NK-92 treated with Interleukin-12 subunit alpha and Interleukin-12 subunit beta, amount 100 ng/mL, for 24 hours (cell line): ENCODE data around the gene LPCAT3.
A peak's percentile ranks its signal among the peaks of the same experiment; 100 is the strongest.
"Not testable (repeated sequence)": the region's sequence is repeated elsewhere in the genome, so short reads cannot be mapped to it uniquely, and the experiment has no call there.

Source experiments
- DNase-seq: peaks from one replicate; lab custom pipeline; 2025; lab: John Stamatoyannopoulos, UW

LPCAT3 gene, protein sequence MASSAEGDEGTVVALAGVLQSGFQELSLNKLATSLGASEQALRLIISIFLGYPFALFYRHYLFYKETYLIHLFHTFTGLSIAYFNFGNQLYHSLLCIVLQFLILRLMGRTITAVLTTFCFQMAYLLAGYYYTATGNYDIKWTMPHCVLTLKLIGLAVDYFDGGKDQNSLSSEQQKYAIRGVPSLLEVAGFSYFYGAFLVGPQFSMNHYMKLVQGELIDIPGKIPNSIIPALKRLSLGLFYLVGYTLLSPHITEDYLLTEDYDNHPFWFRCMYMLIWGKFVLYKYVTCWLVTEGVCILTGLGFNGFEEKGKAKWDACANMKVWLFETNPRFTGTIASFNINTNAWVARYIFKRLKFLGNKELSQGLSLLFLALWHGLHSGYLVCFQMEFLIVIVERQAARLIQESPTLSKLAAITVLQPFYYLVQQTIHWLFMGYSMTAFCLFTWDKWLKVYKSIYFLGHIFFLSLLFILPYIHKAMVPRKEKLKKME

DNA sequence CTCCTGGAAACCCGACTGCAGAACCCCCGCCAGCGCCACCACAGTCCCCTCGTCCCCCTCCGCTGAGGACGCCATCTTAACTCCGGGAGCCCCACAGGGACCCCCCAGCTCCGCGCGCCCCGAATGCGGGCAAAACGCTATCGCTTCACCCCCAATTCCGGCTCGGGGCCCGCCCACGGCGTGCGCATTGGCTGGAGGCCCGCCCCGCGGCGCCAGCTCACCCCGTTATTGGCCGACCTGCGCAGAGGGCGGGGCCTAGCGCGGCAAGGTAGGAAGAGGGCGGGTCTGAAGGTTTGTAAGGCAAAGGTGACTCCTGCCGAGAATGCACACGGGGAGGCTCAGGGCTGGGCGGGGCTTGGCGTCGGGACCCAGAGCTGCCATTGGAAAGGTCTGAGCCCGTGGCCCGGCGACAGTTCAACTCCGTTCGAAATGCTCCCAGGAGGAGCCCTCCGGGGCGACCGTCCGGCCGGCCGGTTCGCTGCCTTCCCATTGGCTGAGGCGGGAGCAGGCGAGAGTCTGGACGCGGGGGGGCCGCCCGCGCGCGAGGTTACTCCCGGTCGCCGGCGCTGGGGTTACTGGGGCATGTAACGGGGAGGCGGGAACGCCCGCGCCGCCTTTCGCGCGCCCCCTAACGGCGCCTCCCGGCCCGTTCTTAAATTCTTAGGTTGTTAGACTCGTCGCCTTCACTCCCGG lies at the start of gene LPCAT3:
Gene LPCAT3 (minus strand): TSS at position 127 of the 693 bp plus-strand sequence. CDS start 52 bp downstream, at position 75.
- peak; percentile 85 for DNase-seq

- no peak for DNase-seq
Measured at GRCh38 chr12:7067096-7067495, 48.8 kb upstream of the LPCAT3 start.

- no peak for DNase-seq
Measured at GRCh38 chr12:7066596-7066995, 48.3 kb upstream of the LPCAT3 start.

DNA sequence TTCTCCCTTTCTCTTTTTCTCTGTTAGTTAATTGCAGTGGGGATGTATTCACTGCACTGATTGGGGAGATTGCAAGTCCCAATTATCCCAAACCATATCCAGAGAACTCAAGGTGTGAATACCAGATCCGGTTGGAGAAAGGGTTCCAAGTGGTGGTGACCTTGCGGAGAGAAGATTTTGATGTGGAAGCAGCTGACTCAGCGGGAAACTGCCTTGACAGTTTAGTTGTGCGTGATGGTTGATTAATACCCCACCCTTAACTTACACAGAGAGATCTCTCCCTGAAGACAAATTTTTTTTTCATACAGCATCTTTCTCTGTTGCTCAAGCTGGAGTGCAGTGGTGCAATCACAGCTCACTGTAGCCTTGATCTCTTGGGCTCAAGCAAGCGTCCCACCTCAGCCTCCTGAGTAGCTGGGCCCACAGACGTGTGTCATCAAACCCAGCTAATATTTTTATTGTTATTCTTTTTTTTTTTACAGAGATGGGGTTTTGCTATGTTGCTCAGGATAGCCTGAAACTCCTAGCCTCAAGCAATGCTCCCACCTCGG lies 46.9 kb upstream of the LPCAT3 start:
- no peak for DNase-seq

DNA sequence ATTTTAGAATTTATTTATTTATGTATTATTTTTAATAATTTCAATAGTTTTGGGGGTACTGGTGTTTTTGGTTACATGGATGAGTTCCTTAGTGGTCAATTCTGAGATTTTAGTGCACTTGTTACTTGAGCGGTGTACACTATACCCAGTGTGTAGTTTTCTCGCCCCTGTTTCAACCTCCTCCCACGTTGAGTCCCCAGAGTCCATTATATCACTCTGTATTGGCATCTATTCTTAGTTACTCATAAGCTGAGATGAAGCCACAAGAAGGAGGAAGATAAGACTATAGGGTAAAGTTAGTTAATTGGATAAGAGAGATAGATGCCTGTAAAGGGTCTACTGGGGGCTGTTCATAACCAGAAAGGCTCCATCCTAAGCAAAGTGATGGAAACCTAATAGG lies 46.2 kb upstream of the LPCAT3 start:
- no peak for DNase-seq

DNA sequence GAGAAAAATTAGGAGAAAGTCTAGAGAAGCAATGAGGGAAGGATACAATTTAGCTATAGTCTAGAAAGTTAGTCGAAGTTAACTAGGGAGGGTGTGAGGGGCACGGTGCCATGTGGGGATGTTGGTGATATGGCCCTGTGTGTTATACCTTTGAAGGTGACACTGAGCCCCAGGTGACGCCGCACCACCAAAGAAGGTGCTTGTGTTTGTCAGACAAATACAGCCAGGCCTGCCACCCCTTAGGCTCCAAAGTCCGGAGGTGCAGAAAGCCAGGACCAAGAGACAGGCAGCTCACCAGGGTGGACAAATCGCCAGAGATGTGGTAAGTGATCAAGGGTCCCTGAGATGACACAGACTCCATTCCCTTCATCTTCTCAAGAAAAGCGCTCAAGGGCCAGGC lies 43.3 kb upstream of the LPCAT3 start:
- no peak for DNase-seq

- no peak for DNase-seq
Measured at GRCh38 chr12:7061138-7061537, 42.9 kb upstream of the LPCAT3 start.

DNA sequence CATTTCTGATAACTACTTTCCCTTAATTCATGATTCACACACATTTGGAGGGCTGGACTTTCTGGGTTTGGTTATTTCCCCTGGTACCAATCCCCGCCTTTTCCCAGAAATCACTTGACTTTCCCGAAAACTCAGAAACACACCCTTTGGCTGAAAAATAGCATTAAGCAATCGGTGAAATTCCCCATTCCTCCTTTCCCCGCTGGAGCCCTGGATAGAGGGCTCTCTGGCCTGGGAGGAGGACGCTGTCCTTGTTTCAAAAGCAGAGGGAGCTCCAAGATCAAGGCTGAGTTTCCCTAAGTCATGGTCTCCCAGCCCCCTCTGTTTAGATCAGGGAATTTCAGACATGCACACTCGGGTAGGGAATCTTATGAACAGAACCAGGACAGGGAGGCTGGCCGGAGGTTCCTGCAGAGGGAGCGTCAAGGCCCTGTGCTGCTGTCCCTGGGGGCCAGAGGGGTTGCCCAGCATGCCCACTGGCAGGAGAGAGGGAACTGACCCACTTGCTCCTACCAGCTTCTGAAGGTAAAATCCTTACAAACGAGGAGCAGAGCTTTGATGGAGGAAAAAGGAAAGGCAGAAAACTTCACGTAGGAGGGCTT lies 42.2 kb upstream of the LPCAT3 start, which contains the start of gene C1S:
Gene C1S (plus strand): TSS at position 366 of the 602 bp plus-strand sequence. CDS start 1,195 bp downstream, outside the sequence.
- no peak for DNase-seq

DNA sequence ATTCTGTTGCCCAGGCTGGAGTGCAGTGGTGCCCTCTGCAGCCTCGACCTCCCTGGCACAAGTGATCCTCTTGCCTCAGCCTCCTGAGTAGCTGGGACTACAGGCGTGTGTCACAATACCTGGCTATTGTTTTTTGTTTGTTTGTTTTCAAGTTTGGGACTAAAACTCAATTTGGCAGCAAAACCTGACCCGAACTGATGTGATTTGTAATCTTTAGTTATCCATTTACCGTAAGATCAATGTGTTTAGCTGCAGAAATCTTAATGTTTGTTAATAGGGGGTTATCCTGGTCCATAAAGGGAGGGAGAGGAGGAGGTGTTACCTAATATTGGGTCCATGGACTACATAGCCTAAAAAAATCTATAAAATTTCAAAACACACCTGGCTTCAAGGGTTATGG lies 41.5 kb upstream of the LPCAT3 start:
- no peak for DNase-seq

- DNase-seq = no peak
Measured at GRCh38 chr12:7058850-7059395, 40.6 kb upstream of the LPCAT3 start.

DNA sequence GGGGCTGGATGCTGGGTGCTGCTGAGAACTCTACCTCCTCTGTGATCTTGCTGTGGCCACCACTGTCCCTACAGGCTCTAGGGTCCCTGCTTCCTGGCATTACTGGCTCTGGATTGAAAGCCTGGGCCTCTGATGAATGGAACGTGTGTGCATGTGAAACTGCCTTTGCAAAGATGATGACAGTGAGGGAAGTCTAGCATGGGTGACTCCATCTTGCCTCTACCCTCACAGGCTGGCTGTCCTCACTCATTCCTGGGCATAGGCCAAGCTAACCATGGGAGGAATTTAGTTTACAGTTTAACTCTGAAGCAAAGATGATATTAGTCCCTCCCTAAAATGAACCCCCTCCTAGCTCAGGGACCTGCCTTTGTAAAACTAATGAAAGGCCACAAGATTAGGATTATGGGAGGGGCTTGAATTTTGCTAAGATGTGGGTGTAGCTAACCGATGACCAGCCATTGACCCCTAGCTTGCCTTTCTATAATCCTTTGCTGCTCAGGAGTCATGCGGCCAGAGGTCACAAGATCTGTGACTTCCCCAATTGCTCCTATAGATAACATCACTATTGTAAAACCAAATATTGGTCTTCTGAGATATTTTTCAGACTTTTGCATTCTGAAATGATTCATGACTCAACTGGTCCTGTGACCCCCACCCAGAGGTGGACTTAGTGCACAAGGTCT lies 40.0 kb upstream of the LPCAT3 start:
- DNase-seq = no peak

- not testable (repeated sequence) for DNase-seq
Measured at GRCh38 chr12:7055736-7056135, 37.5 kb upstream of the LPCAT3 start.

DNA sequence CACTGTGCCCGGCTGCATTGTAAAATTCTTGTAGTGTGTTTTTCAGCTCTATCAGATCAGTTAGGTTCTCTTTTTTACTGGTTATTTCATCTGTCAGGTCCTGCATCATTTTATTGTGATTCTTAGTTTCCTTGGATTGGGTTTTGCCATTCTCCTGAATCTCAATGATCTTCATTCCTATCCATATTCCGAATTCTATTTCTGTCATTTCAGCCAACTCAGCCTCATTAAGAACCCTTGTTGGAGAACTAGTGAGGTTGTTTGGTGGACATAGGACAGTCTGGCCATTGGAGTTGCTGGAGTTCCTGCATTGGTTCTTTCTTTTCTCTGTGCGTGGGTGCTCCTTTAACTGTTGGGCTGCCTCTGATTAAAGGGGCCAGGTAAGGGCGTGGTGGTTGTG lies 36.6 kb upstream of the LPCAT3 start:
- no peak for DNase-seq

DNA sequence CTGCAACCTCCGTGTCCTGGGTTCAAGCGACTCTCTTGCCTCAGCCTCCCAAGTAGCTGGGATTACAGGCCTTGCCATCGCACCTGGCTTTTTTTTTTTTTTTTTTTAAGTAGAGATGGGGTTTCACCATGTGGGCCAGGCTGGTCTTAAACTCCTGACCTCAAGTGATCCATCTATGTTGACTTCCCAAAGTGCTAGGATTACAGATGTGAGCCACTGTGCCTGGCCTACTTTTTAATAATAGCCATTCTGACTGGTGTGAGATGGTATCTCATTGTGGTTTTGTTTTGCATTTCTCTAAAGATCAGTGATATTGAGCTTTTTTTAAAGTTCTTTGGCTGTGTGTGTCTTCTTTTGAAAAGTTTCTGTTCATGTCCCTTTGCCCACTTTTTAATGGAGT lies 31.7 kb upstream of the LPCAT3 start:
- not testable (repeated sequence) for DNase-seq

DNA sequence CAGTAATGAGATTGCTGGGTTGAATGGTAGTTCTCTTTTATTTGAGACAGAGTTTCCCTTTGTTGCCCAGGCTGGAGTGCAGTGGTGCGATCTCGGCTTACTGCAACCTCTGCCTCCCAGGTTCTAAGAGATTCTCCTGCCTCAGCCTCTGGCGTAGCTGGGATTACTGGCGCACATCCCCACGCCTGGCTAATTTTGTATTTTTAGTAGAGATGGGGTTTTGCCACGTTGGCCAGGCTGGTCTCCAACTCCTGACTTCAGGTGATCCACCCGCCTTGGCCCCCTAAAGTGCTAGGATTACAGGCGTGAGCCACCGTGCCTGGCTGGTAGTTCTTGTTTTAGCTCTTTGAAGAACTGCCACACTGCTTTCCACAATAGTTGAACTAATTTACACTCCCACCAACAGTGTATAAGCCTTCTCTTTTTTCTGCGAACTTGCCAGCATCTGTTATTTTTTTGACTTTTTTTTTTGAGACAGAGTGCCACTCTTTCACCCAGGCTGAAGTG lies 31.2 kb upstream of the LPCAT3 start:
- not testable (repeated sequence) for DNase-seq

DNA sequence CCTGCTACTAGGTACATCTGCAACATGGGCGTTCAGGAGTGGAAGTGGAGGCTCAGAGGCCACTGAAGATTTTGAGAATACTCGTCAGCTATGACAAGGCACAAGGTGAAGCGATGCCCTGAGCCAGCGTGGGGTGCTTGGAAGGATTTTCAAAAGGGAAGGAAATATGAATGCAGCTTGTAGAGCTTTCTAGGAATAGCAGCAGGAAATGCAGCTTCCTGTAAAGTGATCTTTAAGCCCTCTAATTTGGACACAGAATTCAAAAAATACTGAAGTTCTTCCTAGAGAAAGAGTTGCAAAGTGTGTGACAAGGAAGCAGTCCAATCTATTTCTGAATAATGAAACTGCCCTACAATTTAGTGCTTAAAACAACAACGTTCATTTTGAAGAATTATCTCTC lies 29.0 kb upstream of the LPCAT3 start:
- no peak for DNase-seq

DNA sequence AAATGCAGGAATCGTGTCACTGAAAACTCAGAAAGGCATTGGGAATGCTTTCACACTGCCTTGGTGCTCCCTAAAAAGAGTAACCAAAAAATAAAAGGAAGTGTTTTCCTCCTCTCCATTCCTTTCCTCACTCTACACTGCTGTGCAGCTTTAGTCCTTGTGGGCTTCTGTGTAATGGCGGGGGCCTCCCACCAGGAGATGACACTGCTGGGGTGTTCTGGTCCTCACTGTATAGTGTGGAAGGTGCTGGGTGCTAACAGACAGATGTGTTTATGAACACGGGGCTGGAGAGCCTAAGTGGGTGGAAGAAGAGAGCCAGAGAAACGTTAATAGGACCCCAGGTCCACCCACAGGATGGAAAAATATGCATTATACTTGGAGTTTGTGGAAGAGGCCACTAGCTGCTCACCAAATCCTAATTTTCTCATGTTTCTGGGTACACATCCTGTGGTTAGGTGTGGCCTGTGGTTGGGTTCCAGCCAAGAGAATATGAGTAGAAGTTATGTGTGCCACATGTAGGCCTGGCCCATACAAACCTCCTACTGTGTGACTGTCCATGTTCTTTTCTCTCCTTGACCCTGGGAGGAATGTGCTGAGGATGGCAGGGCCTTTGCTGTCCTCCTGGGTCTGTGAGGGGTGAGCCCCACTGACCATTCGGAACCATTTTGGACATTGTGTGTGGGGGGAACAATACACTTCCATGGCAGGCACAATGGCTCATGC lies 28.3 kb upstream of the LPCAT3 start:
- DNase-seq = no peak

- DNase-seq = no peak
Measured at GRCh38 chr12:7045913-7046312, 27.6 kb upstream of the LPCAT3 start.

GRCh38 chr12:7042842-7043241 lies 24.6 kb upstream of the LPCAT3 start:
- no peak for DNase-seq

- no peak for DNase-seq
Measured at GRCh38 chr12:7039403-7039802, 21.1 kb upstream of the LPCAT3 start.

- no peak for DNase-seq
Measured at GRCh38 chr12:7038591-7038990, 20.3 kb upstream of the LPCAT3 start.
